Uterus (tissue), 4 donors: Measurements from ENCODE around the gene MVK. TPM values are rescaled to one million over a fixed set of nuclear protein-coding genes. Genes with fewer than 3 reads are reported as not detected.

Source experiments
- DNase-seq, 2 donors: peaks; one replicate each; pipeline ENCODE4 v3.0.0-alpha.2; 2019 to 2020
- H3K27ac ChIP-seq, 2 donors: fragments of 200-600 bp; sonication (generic); 1 replicate in 1 of 2; 2 replicates in 1 of 2; pipeline ENCODE4 v1.5.1; 2016 to 2018
- H3K27me3 ChIP-seq, 2 donors: fragments of 200-600 bp; sonication (generic); one replicate each; pipeline ENCODE4 v1.5.1; 2018 to 2019; ENCODE audit warnings: control low read depth in 1 of 2
- H3K36me3 ChIP-seq, 2 donors: fragments of 200-600 bp; sonication (generic); one replicate each; pipeline ENCODE4 v1.5.1; 2019; ENCODE audit warnings: control low read depth in 1 of 2
- H3K4me1 ChIP-seq, 2 donors: fragments of 200-600 bp; sonication (generic); one replicate each; pipeline ENCODE4 v1.5.1; 2018 to 2019; ENCODE audit warnings: control low read depth in 1 of 2
- H3K4me3 ChIP-seq, 2 donors: fragments of 200-600 bp; sonication (generic); 1 replicate in 1 of 2; 2 replicates in 1 of 2; pipeline ENCODE4 v1.5.1; 2018 to 2019; ENCODE audit warnings: mild to moderate bottlenecking in 1 of 2
- H3K9me3 ChIP-seq, 2 donors: fragments of 200-600 bp; sonication (generic); one replicate each; pipeline ENCODE4 v1.5.1; 2019; ENCODE audit warnings: control low read depth in 1 of 2
- CTCF ChIP-seq, 4 experiments: fragments of 200-600 bp in 2 of 4; fragments of 450-650 bp in 2 of 4; sonication (generic) in 2 of 4; IDR thresholded peaks; one replicate each; pipeline ENCODE4 v1.5.1; 2016 to 2019; ENCODE audit warnings: antibody characterized with exemption in 4 of 4, mild to moderate bottlenecking in 2 of 4, moderate library complexity in 1 of 4
- POLR2A ChIP-seq, 2 donors: fragments of 450-650 bp; IDR thresholded peaks; one replicate each; pipeline ENCODE4 v1.6.1; 2016; ENCODE audit warnings: antibody characterized with exemption in 2 of 2, mild to moderate bottlenecking in 1 of 2, moderate library complexity in 1 of 2
- intact Hi-C: fragments of 100-400 bp; cut with DNase I; formaldehyde crosslinking; loops from one replicate; pipeline ENCODE4 v1.15.1; 2023; ENCODE audit warnings: low total_unique reads
- total RNA-seq, 4 donors: library from RNA; depleted of rRNA in 3 of 4; stranded (reverse); fragments of >200 nt in 3 of 4; gene quantifications; one replicate each; pipeline versions ENCODE4 v1.1.0 to v1.2.4, GENCODE V29; 2014 to 2023
- donor health status: DM: yes; HTN: yes; CAD: no.

MVK gene
- total RNA-seq, 4 donors from 2014 or later, result 0.26 to 17.1 (median 11.4) TPM

GRCh38 chr12:109555431-109556315 is 17.9 kb upstream of the MVK start:
- Histone ChIP-seq H3K27me3 (no peaks in the 10 kb centered on the region), H3K4me1 (no peaks in the 10 kb centered on the region), H3K4me3 (no peak overlapping the region), H3K36me3 (no peaks in the 10 kb centered on the region), H3K27ac (no peak overlapping the region), H3K9me3 (no peaks in the 10 kb centered on the region)
- intact Hi-C loops, result no loop called here
- DNase-seq, result no peak
- no peak for TF ChIP-seq POLR2A (IDR thresholded peaks at IDR 0.05)
- no peak for TF ChIP-seq CTCF (IDR thresholded peaks at IDR 0.05)

GRCh38 chr12:109557200-109557599 is 16.4 kb upstream of the MVK start:
- TF ChIP-seq CTCF (IDR thresholded peaks at IDR 0.05), result no peak
- no peak for TF ChIP-seq POLR2A (IDR thresholded peaks at IDR 0.05)
- H3K4me1 ChIP-seq, result no peaks in the 10 kb centered on the region
- no peak overlapping the region for H3K4me3 ChIP-seq
- no peaks in the 10 kb centered on the region for H3K36me3 ChIP-seq
- H3K27ac ChIP-seq, result no peak overlapping the region
- no peaks in the 10 kb centered on the region for H3K27me3 ChIP-seq
- H3K9me3 ChIP-seq, result no peaks in the 10 kb centered on the region
- no peak for DNase-seq
- intact Hi-C loops, result no loop called here

- no peaks in the 10 kb centered on the region for H3K27me3 ChIP-seq
- no peaks in the 10 kb centered on the region for H3K9me3 ChIP-seq
- DNase-seq, result no peak
- H3K27ac ChIP-seq, result no peak overlapping the region
- no peaks in the 10 kb centered on the region for H3K4me1 ChIP-seq
- H3K36me3 ChIP-seq, result no peaks in the 10 kb centered on the region
- no peak overlapping the region for H3K4me3 ChIP-seq
- intact Hi-C loops, result no loop called here
- TF ChIP-seq POLR2A (IDR thresholded peaks at IDR 0.05) (no peak), CTCF (IDR thresholded peaks at IDR 0.05) (no peak)
These were observed 15.8 kb upstream of the MVK start for GRCh38 chr12:109557805-109558204.

GRCh38 chr12:109558374-109559199 is 15.0 kb upstream of the MVK start:
- intact Hi-C loops, result no loop called here
- no peak overlapping the region for H3K27ac ChIP-seq
- no peaks in the 10 kb centered on the region for H3K4me1 ChIP-seq
- no peak for DNase-seq
- no peaks in the 10 kb centered on the region for H3K9me3 ChIP-seq
- no peaks in the 10 kb centered on the region for H3K27me3 ChIP-seq
- H3K36me3 ChIP-seq, result no peaks in the 10 kb centered on the region
- TF ChIP-seq POLR2A (IDR thresholded peaks at IDR 0.05) (no peak), CTCF (IDR thresholded peaks at IDR 0.05) (no peak)
- no peak overlapping the region for H3K4me3 ChIP-seq

GRCh38 chr12:109559200-109559505 is 14.4 kb upstream of the MVK start:
- Histone ChIP-seq H3K9me3 (no peaks in the 10 kb centered on the region), H3K36me3 (no peaks in the 10 kb centered on the region), H3K27ac (no peak overlapping the region), H3K4me1 (no peaks in the 10 kb centered on the region), H3K4me3 (no peak overlapping the region), H3K27me3 (no peaks in the 10 kb centered on the region)
- intact Hi-C loops, result no loop called here
- DNase-seq, result no peak
- TF ChIP-seq CTCF (IDR thresholded peaks at IDR 0.05), result no peak
- TF ChIP-seq POLR2A (IDR thresholded peaks at IDR 0.05), result no peak
